CD4-positive, alpha-beta T cell (primary cell): ENCODE measurements around the gene E2F3. TPM values are rescaled to one million over a fixed set of nuclear protein-coding genes. Genes with fewer than 3 reads are reported as not detected.

ENCODE experiments used
- ATAC-seq: fragments of 200-7000 bp; cut with Tn5 transposase; one replicate; pipeline ENCODE4 v1.10.0; 2022; ENCODE audit warnings: mild to moderate bottlenecking; ENCODE audit not compliant: poor library complexity
- CTCF ChIA-PET: fragments of 350-600 bp; sonication (Branson Sonifier 250); formaldehyde crosslinking; loops from one replicate; lab custom pipeline; 2021; ENCODE audit warnings: antibody characterized with exemption, inconsistent platforms; lab: Charles Lee
- POLR2A ChIA-PET: fragments of 350-600 bp; sonication (Branson Sonifier 250); formaldehyde crosslinking; loops from one replicate; lab custom pipeline; 2021; ENCODE audit warnings: antibody characterized with exemption, inconsistent platforms; lab: Charles Lee
- DNase-seq, 14 experiments: peaks; one replicate each; pipeline ENCODE4 v3.0.0-alpha.2; 2013 to 2020; ENCODE audit warnings: mixed read lengths in 2 of 14
- H3K27ac ChIP-seq, 2 donors: one replicate each; pipeline versions ENCODE4 v1.5.1 to v1.7.0; 2013; ENCODE audit warnings: low read length in 2 of 2, low read depth in 1 of 2, mild to moderate bottlenecking in 1 of 2
- H3K27me3 ChIP-seq, 2 experiments: 1 replicate in 1 of 2; 2 replicates in 1 of 2; pipeline versions ENCODE4 v1.6.1 to v1.7.0; 2013; ENCODE audit warnings: low read length in 2 of 2, control low read depth in 1 of 2, mild to moderate bottlenecking in 1 of 2, moderate library complexity in 1 of 2; ENCODE audit not compliant: insufficient read depth in 2 of 2, control insufficient read depth in 1 of 2
- H3K36me3 ChIP-seq: one replicate; pipeline ENCODE4 v1.6.1; 2013; ENCODE audit warnings: low read length, control low read depth; ENCODE audit not compliant: insufficient read depth
- H3K4me1 ChIP-seq: one replicate; pipeline ENCODE4 v1.6.1; 2013; ENCODE audit warnings: low read length, control low read depth; ENCODE audit not compliant: insufficient read depth
- H3K4me3 ChIP-seq: one replicate; pipeline ENCODE4 v1.5.1; 2013; ENCODE audit warnings: mild to moderate bottlenecking, low read length, moderate library complexity
- H3K9me3 ChIP-seq, 2 experiments: 1 replicate in 1 of 2; 2 replicates in 1 of 2; pipeline versions ENCODE4 v1.6.1 to v1.7.0; 2013; ENCODE audit warnings: low read length in 2 of 2, mild to moderate bottlenecking in 2 of 2, control low read depth in 1 of 2, moderate library complexity in 1 of 2; ENCODE audit not compliant: control insufficient read depth in 1 of 2, insufficient read depth in 1 of 2
- H3K27ac Mint-ChIP-seq: one replicate; pipeline ENCODE4 v1.8.0; 2020; ENCODE audit warnings: mixed read lengths
- H3K27me3 Mint-ChIP-seq: one replicate; pipeline ENCODE4 v1.8.0; 2021; ENCODE audit warnings: mixed read lengths
- H3K36me3 Mint-ChIP-seq: one replicate; pipeline ENCODE4 v1.8.0; 2021; ENCODE audit warnings: low read depth, mixed read lengths
- H3K4me1 Mint-ChIP-seq: one replicate; pipeline ENCODE4 v1.8.0; 2021; ENCODE audit warnings: low read depth, mixed read lengths
- H3K4me3 Mint-ChIP-seq: one replicate; pipeline ENCODE4 v1.8.0; 2020; ENCODE audit warnings: mild to moderate bottlenecking, mixed read lengths
- H3K9me3 Mint-ChIP-seq: one replicate; pipeline ENCODE4 v1.8.0; 2020; ENCODE audit warnings: mixed read lengths
- CTCF ChIP-seq: fragments of 200-600 bp; IDR thresholded peaks from one replicate; pipeline ENCODE4 v1.8.0; 2022; ENCODE audit warnings: antibody characterized with exemption, mild to moderate bottlenecking
- intact Hi-C, 2 experiments: fragments of 100-400 bp; cut with DNase I in 1 of 2; cut with micrococcal nuclease in 1 of 2; formaldehyde crosslinking; loops; one replicate each; pipeline versions ENCODE4 v1.15.1 to v1.9.0; 2023 to 2025; cut with DNase I, micrococcal nuclease
- total RNA-seq, 174 experiments: library from RNA in 2 of 174; stranded (reverse) in 2 of 174; gene quantifications; one replicate each; pipeline ENCODE4 v1.2.3 and lab custom pipeline; 2021 to 2026

Gene E2F3
- total RNA-seq, 2 experiments from 2014 or later: 2.7 to 2.9 TPM

DNA sequence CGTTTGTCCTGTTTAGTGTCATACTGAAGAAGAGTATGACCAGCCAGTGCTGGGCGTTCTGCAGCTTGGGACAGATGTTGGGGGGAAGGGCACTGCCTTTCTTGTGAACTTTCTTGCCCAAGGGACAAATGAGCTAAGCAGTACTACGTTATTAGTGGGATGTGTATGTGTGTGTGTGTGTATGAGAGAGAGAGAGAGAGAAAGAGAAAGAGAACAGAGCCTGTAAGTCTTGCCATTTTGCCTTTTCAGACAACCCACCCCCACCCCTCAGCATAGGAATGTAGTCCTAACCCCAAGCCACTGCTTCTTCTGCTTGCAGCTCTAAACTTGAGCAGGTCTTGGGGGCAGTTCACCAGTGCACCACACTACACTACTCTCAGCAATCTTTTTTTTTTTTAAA is 45.5 kb downstream of the E2F3 start:
- intact Hi-C loops: no loop called here
- Mint-ChIP-seq H3K27me3 (no peaks in the 10 kb centered on the region), H3K27ac (no peak overlapping the region), H3K4me3 (no peak overlapping the region), H3K36me3 (peaks cover 4% of the 10 kb centered on the region), H3K9me3 (no peaks in the 10 kb centered on the region), H3K4me1 (peaks cover 25% of the 10 kb centered on the region)
- Histone ChIP-seq H3K36me3 (no peaks in the 10 kb centered on the region), H3K4me3 (no peak overlapping the region), H3K4me1 (no peaks in the 10 kb centered on the region), H3K27ac (no peak overlapping the region), H3K9me3 (no peaks in the 10 kb centered on the region), H3K27me3 (no peaks in the 10 kb centered on the region)
- ATAC-seq: no peak
- DNase-seq: no peak
- TF ChIP-seq CTCF: no peak
- CTCF ChIA-PET: no interaction called here
- POLR2A ChIA-PET: no interaction called here

DNA sequence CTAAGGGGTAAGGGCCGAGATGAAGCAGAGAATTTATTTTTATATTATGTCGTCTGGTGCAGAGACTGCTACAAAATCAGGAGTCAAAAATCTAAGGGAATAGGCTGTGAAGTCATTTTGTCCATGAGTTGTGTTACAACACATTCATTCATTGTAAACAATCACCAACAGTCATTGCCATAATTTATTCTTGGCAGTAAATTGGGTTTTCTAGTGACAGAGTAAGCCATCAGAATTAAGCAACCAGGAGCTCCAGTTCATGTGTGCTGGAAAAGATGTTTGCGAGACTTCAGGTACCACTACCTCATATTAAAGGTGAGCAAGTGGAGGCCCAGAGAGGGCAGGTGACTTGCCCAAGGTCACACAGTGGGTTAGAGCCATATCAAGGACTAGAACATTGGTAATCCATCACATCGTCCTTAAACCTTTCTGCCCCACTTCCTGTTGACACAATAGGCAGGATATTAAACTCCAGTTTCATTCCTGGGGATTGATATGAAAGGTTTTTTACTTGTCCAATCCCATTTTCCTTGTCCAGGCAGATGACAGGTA is 46.0 kb downstream of the E2F3 start:
- intact Hi-C loops: no loop called here
- no peak for TF ChIP-seq CTCF
- POLR2A ChIA-PET: no interaction called here

DNA sequence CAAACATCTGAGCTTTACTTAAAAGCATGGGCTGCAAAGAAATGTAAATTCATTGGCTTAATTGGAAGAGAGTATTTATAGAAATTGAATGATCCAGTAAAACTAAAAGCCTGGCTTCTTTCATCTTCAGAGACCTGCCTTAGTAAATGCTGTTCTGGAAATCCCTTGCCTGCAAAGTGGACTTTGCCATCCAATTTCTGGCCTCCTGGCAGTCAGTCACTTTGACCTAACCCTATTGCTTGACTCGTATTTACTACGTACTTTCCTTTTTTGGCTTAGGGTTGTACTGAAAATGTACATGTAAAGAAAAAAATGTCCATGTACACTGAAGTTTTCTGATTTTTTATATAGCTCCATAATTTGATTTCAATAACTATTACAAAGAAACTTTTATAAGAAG is 47.1 kb downstream of the E2F3 start:
- Histone ChIP-seq H3K36me3 (no peaks in the 10 kb centered on the region), H3K4me3 (no peak overlapping the region), H3K27ac (no peak overlapping the region), H3K27me3 (no peaks in the 10 kb centered on the region), H3K4me1 (no peaks in the 10 kb centered on the region), H3K9me3 (no peaks in the 10 kb centered on the region)
- H3K36me3 Mint-ChIP-seq: peaks cover 4% of the 10 kb centered on the region
- peaks cover 27% of the 10 kb centered on the region for H3K4me1 Mint-ChIP-seq
- DNase-seq (no peak), ATAC-seq (no peak)
- no peak overlapping the region for H3K4me3 Mint-ChIP-seq
- ChIA-PET CTCF (no interaction called here), POLR2A (no interaction called here)
- H3K27ac Mint-ChIP-seq: no peak overlapping the region
- H3K27me3 Mint-ChIP-seq: no peaks in the 10 kb centered on the region
- intact Hi-C loops: no loop called here
- no peak for TF ChIP-seq CTCF
- no peaks in the 10 kb centered on the region for H3K9me3 Mint-ChIP-seq

More for the DNA sequence above, 46.0 kb downstream of the E2F3 start:
- no peaks in the 10 kb centered on the region for H3K4me1 ChIP-seq
- CTCF ChIA-PET: no interaction called here
- Mint-ChIP-seq H3K27ac (no peak overlapping the region), H3K4me3 (no peak overlapping the region), H3K9me3 (no peaks in the 10 kb centered on the region), H3K27me3 (no peaks in the 10 kb centered on the region), H3K4me1 (peaks cover 25% of the 10 kb centered on the region), H3K36me3 (peaks cover 4% of the 10 kb centered on the region)
- ATAC-seq (no peak), DNase-seq (no peak)
- no peak overlapping the region for H3K4me3 ChIP-seq
- H3K36me3 ChIP-seq: no peaks in the 10 kb centered on the region
- H3K27me3 ChIP-seq: no peaks in the 10 kb centered on the region
- H3K9me3 ChIP-seq: no peaks in the 10 kb centered on the region
- no peak overlapping the region for H3K27ac ChIP-seq
